SK-N-MC (cell line): ENCODE data around the gene ELMOD2.

ENCODE experiments used
- EZH2 ChIP-seq: fragments of 200-600 bp; sonication (generic); IDR thresholded peaks from one replicate; pipeline ENCODE4 v1.6.1; 2017; ENCODE audit warnings: antibody characterized with exemption
- FOXP2 ChIP-seq: optimal IDR thresholded peaks from 2 replicates; pipeline ENCODE3; 2011; ENCODE audit warnings: mild to moderate bottlenecking, moderate library complexity; ENCODE audit not compliant: insufficient read depth; ENCODE audit errors: extremely low read length, control extremely low read depth
- POLR2AphosphoS5 ChIP-seq: IDR thresholded peaks from 2 replicates; pipeline ENCODE4 v1.6.1; 2012; ENCODE audit warnings: mild to moderate bottlenecking, low read depth, low read length, borderline replicate concordance

DNA sequence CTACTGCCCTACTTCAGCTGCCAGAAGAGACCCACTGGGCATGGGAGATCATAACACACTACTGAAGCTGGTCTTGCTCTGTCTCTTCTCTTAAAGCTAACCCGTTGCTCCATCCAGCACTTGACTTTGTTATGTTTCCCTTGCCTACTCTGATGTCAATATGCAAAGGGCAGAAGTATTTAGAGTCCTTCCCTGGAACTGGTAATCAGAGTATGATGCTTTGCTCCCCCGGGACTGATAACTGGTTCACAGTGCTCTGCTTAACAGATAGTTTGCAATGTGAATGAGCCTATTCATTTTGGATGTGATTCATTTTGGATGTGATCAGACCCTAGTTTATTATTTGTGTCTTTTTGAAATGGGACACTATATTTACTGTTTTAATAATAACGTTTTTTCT, 57.1 kb downstream of the ELMOD2 start:
- TF ChIP-seq POLR2AphosphoS5 (no peak), EZH2 (no peak), FOXP2 (no peak)
